HCT116 (cell line): Measurements from ENCODE around the gene PADI3. TPM values are rescaled to one million over a fixed set of nuclear protein-coding genes. Genes with fewer than 3 reads are reported as not detected.

Experiments used
- ATAC-seq: fragments of 200-7000 bp; cut with Tn5 transposase; 2 replicates; pipeline ENCODE4 v1.9.1; 2020; ENCODE audit warnings: mild to moderate bottlenecking, moderate library complexity
- BruUV-seq: library from RNA; stranded (reverse); fragments of 400-500 nt; replicated peaks from 2 replicates; lab custom pipeline; 2021; lab: Mats Ljungman, UMichigan
- CTCF ChIA-PET: fragments of 300-600 bp; sonication (Branson Sonifier 250); formaldehyde crosslinking; loops from one replicate; lab custom pipeline; 2021; ENCODE audit warnings: antibody characterized with exemption; lab: Charles Lee
- POLR2A ChIA-PET: fragments of 300-600, 350-600 bp; sonication (Branson Sonifier 250); formaldehyde crosslinking; loops from one replicate; lab custom pipeline; 2021; ENCODE audit warnings: antibody characterized with exemption; lab: Charles Lee
- RAD21 ChIA-PET, 2 experiments: fragments of 300-600 bp; sonication (Branson Sonifier 250); formaldehyde crosslinking; loops; one replicate each; lab custom pipeline; 2023; ENCODE audit warnings: low total read pairs in 2 of 2; ENCODE audit not compliant: uncharacterized antibody in 2 of 2, unreplicated experiment in 2 of 2, low non-redundant PET in 1 of 2; lab: Charles Lee
- DNase-seq: peaks from one replicate; pipeline ENCODE4 v3.0.0-alpha.2; 2010; ENCODE audit warnings: low read depth, low spot score
- H2AFZ ChIP-seq: fragments of 200-600 bp; shearing (Covaris generic), sonication (generic); 2 replicates; pipeline ENCODE4 v1.6.1; 2017; ENCODE audit warnings: low read depth, mixed run types, mixed read lengths, antibody characterized with exemption, low read length; ENCODE audit not compliant: poor library complexity, severe bottlenecking
- H3K27ac ChIP-seq: 2 replicates; pipeline ENCODE4 v1.5.1; 2012; ENCODE audit warnings: low read depth, low read length
- H3K27me3 ChIP-seq: fragments of 200-600 bp; sonication (generic); 2 replicates; pipeline ENCODE4 v1.6.1; 2016; ENCODE audit warnings: mixed run types, low read length, mixed read lengths; ENCODE audit not compliant: insufficient read depth
- H3K36me3 ChIP-seq, 2 experiments: fragments of 200-500 bp in 1 of 2; fragments of 200-600 bp in 1 of 2; sonication (Bioruptor generic) in 1 of 2; sonication (generic) in 1 of 2; 2 replicates each; pipeline versions ENCODE4 v1.5.1 to v1.6.1; 2014 to 2016; ENCODE audit warnings: low read length in 2 of 2, inconsistent platforms in 1 of 2, mixed read lengths in 1 of 2, mixed run types in 1 of 2; ENCODE audit not compliant: insufficient read depth in 2 of 2, control insufficient read depth in 1 of 2
- H3K4me1 ChIP-seq, 2 experiments: fragments of 200-600 bp in 1 of 2; sonication (generic) in 1 of 2; 2 replicates each; pipeline versions ENCODE4 v1.5.1 to v1.6.1; 2012 to 2017; ENCODE audit warnings: low read length in 2 of 2, inconsistent platforms in 1 of 2, mild to moderate bottlenecking in 1 of 2, mixed read lengths in 1 of 2, mixed run types in 1 of 2, moderate library complexity in 1 of 2; ENCODE audit not compliant: insufficient read depth in 2 of 2, control insufficient read depth in 1 of 2
- H3K4me2 ChIP-seq: fragments of 200-600 bp; sonication (generic); 2 replicates; pipeline ENCODE4 v1.6.1; 2017; ENCODE audit warnings: mixed run types, low read length, mixed read lengths
- H3K4me3 ChIP-seq, 2 experiments: fragments of 200-600 bp in 1 of 2; sonication (generic) in 1 of 2; replicated peaks in 1 of 2; 2 replicates each; pipeline ENCODE4 v1.5.1; 2011 to 2016; ENCODE audit warnings: low read length in 2 of 2, control low read depth in 1 of 2, low read depth in 1 of 2, mild to moderate bottlenecking in 1 of 2, mixed read lengths in 1 of 2, mixed run types in 1 of 2
- H3K79me2 ChIP-seq: fragments of 200-600 bp; sonication (generic); 2 replicates; pipeline ENCODE4 v1.6.1; 2017; ENCODE audit warnings: mild to moderate bottlenecking, mixed run types, low read length, moderate library complexity, mixed read lengths; ENCODE audit not compliant: insufficient read depth
- H3K9ac ChIP-seq: fragments of 200-600 bp; sonication (generic); 2 replicates; pipeline ENCODE4 v1.6.1; 2016; ENCODE audit warnings: low read length, mixed read lengths
- H3K9me2 ChIP-seq: fragments of 200-600 bp; sonication (generic), shearing (Covaris generic); 2 replicates; pipeline ENCODE4 v1.6.1; 2017; ENCODE audit warnings: mixed run types, mild to moderate bottlenecking, moderate library complexity; ENCODE audit not compliant: insufficient read depth
- H3K9me3 ChIP-seq, 2 experiments: fragments of 200-500 bp in 1 of 2; fragments of 200-600 bp in 1 of 2; sonication (Bioruptor generic) in 1 of 2; sonication (generic) in 1 of 2; 2 replicates each; pipeline ENCODE4 v1.6.1; 2014 to 2017; ENCODE audit warnings: low read length in 2 of 2, mixed read lengths in 2 of 2, inconsistent platforms in 1 of 2, low read depth in 1 of 2, mild to moderate bottlenecking in 1 of 2, mixed run types in 1 of 2, moderate library complexity in 1 of 2; ENCODE audit not compliant: control insufficient read depth in 1 of 2, insufficient read depth in 1 of 2
- H4K20me1 ChIP-seq: fragments of 200-600 bp; sonication (generic), shearing (Covaris generic); 2 replicates; pipeline ENCODE4 v1.6.1; 2017; ENCODE audit warnings: mixed run types, mild to moderate bottlenecking, moderate library complexity; ENCODE audit not compliant: insufficient read depth
- CEBPB ChIP-seq: IDR thresholded peaks from 2 replicates; pipeline ENCODE4 v1.6.1; 2012; ENCODE audit warnings: low read depth
- CTCF ChIP-seq, 3 experiments: fragments of 200-600 bp in 1 of 3; sonication (generic) in 1 of 3; IDR thresholded peaks in 2 of 3; conservative IDR thresholded peaks in 1 of 3; 2 replicates each; pipeline ENCODE4 v1.5.1; 2012 to 2017; ENCODE audit warnings: low read depth in 2 of 3, low read length in 2 of 3, antibody characterized with exemption in 1 of 3, borderline replicate concordance in 1 of 3, control low read depth in 1 of 3, mild to moderate bottlenecking in 1 of 3, mixed read lengths in 1 of 3, mixed run types in 1 of 3, moderate library complexity in 1 of 3; ENCODE audit not compliant: insufficient read depth in 1 of 3
- EZH2 ChIP-seq: fragments of 200-600 bp; sonication (generic); IDR thresholded peaks from 2 replicates; pipeline ENCODE4 v1.6.1; 2017; ENCODE audit warnings: antibody characterized with exemption, mixed run types
- EZH2phosphoT487 ChIP-seq: fragments of 200-600 bp; IDR thresholded peaks from 2 replicates; pipeline ENCODE4 v1.6.1; 2018; ENCODE audit warnings: antibody characterized with exemption, borderline replicate concordance
- MAX ChIP-seq: IDR thresholded peaks from 2 replicates; pipeline ENCODE4 v1.6.1; 2012
- POLR2A ChIP-seq: IDR thresholded peaks from 2 replicates; pipeline ENCODE4 v1.7.0; 2011; ENCODE audit warnings: borderline replicate concordance; ENCODE audit not compliant: insufficient read depth, insufficient read length; ENCODE audit errors: extremely low read depth
- RAD21 ChIP-seq: IDR thresholded peaks from 2 replicates; pipeline ENCODE4 v1.6.1; 2012; ENCODE audit warnings: low read depth, mild to moderate bottlenecking
- REST ChIP-seq: IDR thresholded peaks from 2 replicates; pipeline ENCODE4 v1.6.1; 2012; ENCODE audit warnings: low read depth
- SRF ChIP-seq: IDR thresholded peaks from 2 replicates; pipeline ENCODE4 v1.6.1; 2012; ENCODE audit warnings: low read depth
- ZBTB33 ChIP-seq: IDR thresholded peaks from 2 replicates; pipeline ENCODE4 v1.6.1; 2011; ENCODE audit warnings: mild to moderate bottlenecking, low read length, moderate library complexity; ENCODE audit not compliant: insufficient replicate concordance; ENCODE audit errors: extremely low read depth
- ZNF274 ChIP-seq: fragments of 200-500 bp; sonication (Bioruptor generic); IDR thresholded peaks from 2 replicates; pipeline ENCODE4 v1.6.1; 2014; ENCODE audit warnings: mild to moderate bottlenecking, low read depth, low read length, inconsistent platforms
- intact Hi-C: fragments of 100-400 bp; cut with micrococcal nuclease; formaldehyde crosslinking; loops from 2 replicates; pipeline ENCODE4 v1.10.0; 2022
- total RNA-seq: library from RNA; stranded (reverse); gene quantifications from one replicate; pipeline ENCODE4 v1.2.1, GENCODE V29; 2021; ENCODE audit not compliant: unreplicated experiment

The PADI3 gene
- total RNA-seq, 1 experiment from 2014 or later: 0.93 TPM

GRCh38 chr1:17200756-17201155 is 48.1 kb upstream of the PADI3 start:
- POLR2A ChIA-PET: interaction anchor here (0.8 kb wide), 1 partner anchor 25 kb away, joined by 3 read pairs; no protein-coding TSS in a partner anchor
- RAD21 ChIA-PET: no interaction called here
- Histone ChIP-seq H3K36me3 (no peaks in the 10 kb centered on the region), H3K9me2 (no peaks in the 10 kb centered on the region), H3K27me3 (no peaks in the 10 kb centered on the region), H3K9ac (no peak overlapping the region), H3K4me3 (no peak overlapping the region), H3K79me2 (no peaks in the 10 kb centered on the region), H3K4me2 (no peak overlapping the region), H4K20me1 (no peaks in the 10 kb centered on the region), H3K27ac (no peak overlapping the region), H3K9me3 (no peaks in the 10 kb centered on the region), H3K4me1 (peaks cover 6 to 29% of the 10 kb centered on the region in 2 experiments; a peak in 3 of 4 replicates), H2AFZ (no peak overlapping the region)
- ATAC-seq (no peak), DNase-seq (no peak)
- TF ChIP-seq POLR2A: no peak
- TF ChIP-seq EZH2: no peak
- no peak for TF ChIP-seq RAD21
- TF ChIP-seq EZH2phosphoT487: no peak
- no peak for TF ChIP-seq ZBTB33
- TF ChIP-seq CEBPB: no peak
- TF ChIP-seq ZNF274: no peak
- TF ChIP-seq REST: no peak
- TF ChIP-seq CTCF (IDR thresholded peaks at IDR 0.05 in 2 of 3, conservative IDR thresholded peaks at IDR 0.05 in 1 of 3; ENCODE audit: borderline replicate concordance in 1 of 3, insufficient read depth in 1 of 3, low read depth in 2 of 3, low read length in 2 of 3): no peak
- TF ChIP-seq SRF: no peak
- no peak for TF ChIP-seq MAX
- CTCF ChIA-PET: no interaction called here
- no TSS peak for BruUV-seq
- intact Hi-C loops: no loop called here
